ENCODE data around the gene CXXC5. TPM values are rescaled to one million over a fixed set of nuclear protein-coding genes. Genes with fewer than 3 reads are reported as not detected.

Gene CXXC5
- total and polyA plus RNA-seq, 9 of the 15 experiments (the other 6 are each of a cell fraction or from before 2014, with no cell fraction given): 1.9 to 123 (median 45.8) TPM

DNA sequence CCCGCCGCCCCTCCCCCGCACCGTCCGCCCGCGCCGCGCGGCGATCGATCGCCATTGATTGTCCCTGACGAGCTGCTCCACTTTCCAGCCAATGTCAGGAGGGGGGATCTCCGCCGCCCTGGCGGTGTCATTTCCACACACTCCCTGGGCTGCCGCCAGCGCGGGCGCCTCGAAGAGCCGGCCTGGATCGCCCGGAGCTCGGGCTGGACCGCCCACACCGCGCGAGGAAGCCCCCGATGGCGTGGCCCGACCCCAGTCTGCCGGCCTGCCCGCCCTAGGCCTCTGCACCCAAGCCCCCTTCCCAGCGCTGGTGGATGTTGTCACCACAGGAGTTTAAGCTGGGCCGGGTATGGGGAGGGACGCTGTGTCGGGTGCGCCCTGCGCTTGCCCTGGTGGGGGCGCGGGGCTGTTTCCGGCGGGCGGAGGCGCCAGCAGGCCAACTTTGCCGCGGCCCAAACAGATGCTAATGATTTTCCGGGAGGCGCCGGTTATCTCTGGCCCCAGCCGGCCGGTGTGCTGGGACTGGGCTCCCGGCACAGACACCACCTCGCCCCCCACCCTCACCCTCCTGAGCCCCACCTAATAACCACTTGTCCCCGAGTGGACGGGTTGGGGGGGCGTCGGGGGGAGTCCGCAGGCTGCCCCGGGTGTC is 10.6 kb upstream of the CXXC5 start (continued):
- TF ChIP-seq NCOA6 (IDR thresholded peaks at IDR 0.05) (peak; percentile 69; the same call in 1 of the 2 replicates), KLF1 (tag; IDR thresholded peaks at IDR 0.05) (peak; percentile 83), ETV5 (CRISPR knock-in tag; IDR thresholded peaks at IDR 0.05; ENCODE audit: low read depth) (peak; percentile 96), MXD1 (CRISPR knock-in tag; IDR thresholded peaks at IDR 0.05; ENCODE audit: borderline replicate concordance, poor library complexity, severe bottlenecking) (no peak), SMAD1 (IDR thresholded peaks at IDR 0.05; ENCODE audit: low read depth, low read length, partially characterized antibody) (peak; percentile 64), CEBPG (CRISPR knock-in tag; IDR thresholded peaks at IDR 0.05) (no peak), CEBPG (tag; conservative IDR thresholded peaks at IDR 0.05 in 1 of 2, IDR thresholded peaks at IDR 0.05 in 1 of 2) (peak in 1 of 2 experiments; percentile 36; a peak in 1 of 4 replicates), RB1 (IDR thresholded peaks at IDR 0.05; ENCODE audit: low read depth) (peak; percentile 95), POLR2G (IDR thresholded peaks at IDR 0.05; ENCODE audit: low read depth, low read length) (peak; percentile 87), POLR2B (IDR thresholded peaks at IDR 0.05; ENCODE audit: low read depth, partially characterized antibody) (peak; percentile 33), CBX2 (IDR thresholded peaks at IDR 0.05; ENCODE audit: insufficient read depth, low read length, poor library complexity, severe bottlenecking) (no peak), POLR2A (conservative IDR thresholded peaks at IDR 0.05) (peak; percentile 60; the same call in 1 of the 2 replicates), HLTF (IDR thresholded peaks at IDR 0.05) (peak; percentile 66; the same call in 1 of the 2 replicates), L3MBTL2 (IDR thresholded peaks at IDR 0.05) (peak; percentile 83), FOXM1 (IDR thresholded peaks at IDR 0.05; ENCODE audit: low read depth) (peak; percentile 92), FOXM1 (CRISPR knock-in tag; IDR thresholded peaks at IDR 0.05; ENCODE audit: low read depth) (no peak), RBBP5 (IDR thresholded peaks at IDR 0.05; ENCODE audit: borderline replicate concordance, insufficient read depth, low read length, poor library complexity, severe bottlenecking) (peak; percentile 59), DIDO1 (tag; IDR thresholded peaks at IDR 0.05; ENCODE audit: low read depth) (no peak; the same call in 1 of the 2 replicates), ZNF644 (tag; IDR thresholded peaks at IDR 0.05; ENCODE audit: low read depth) (peak; percentile 35; the same call in 1 of the 2 replicates), ZNF280A (IDR thresholded peaks at IDR 0.05; ENCODE audit: low read depth, partially characterized antibody) (no peak), TAL1 (IDR thresholded peaks at IDR 0.05) (peak; percentile 78), ZBTB9 (CRISPR knock-in tag; IDR thresholded peaks at IDR 0.05) (peak; percentile 14; the same call in 1 of the 2 replicates), RCOR1 (IDR thresholded peaks at IDR 0.05; ENCODE audit: borderline replicate concordance in 1 of 2, low read depth in 2 of 2, low read length in 2 of 2) (peak; percentile 6 to 28; a peak in 1 of 4 replicates)
- TF ChIP-seq, protein P1, sequence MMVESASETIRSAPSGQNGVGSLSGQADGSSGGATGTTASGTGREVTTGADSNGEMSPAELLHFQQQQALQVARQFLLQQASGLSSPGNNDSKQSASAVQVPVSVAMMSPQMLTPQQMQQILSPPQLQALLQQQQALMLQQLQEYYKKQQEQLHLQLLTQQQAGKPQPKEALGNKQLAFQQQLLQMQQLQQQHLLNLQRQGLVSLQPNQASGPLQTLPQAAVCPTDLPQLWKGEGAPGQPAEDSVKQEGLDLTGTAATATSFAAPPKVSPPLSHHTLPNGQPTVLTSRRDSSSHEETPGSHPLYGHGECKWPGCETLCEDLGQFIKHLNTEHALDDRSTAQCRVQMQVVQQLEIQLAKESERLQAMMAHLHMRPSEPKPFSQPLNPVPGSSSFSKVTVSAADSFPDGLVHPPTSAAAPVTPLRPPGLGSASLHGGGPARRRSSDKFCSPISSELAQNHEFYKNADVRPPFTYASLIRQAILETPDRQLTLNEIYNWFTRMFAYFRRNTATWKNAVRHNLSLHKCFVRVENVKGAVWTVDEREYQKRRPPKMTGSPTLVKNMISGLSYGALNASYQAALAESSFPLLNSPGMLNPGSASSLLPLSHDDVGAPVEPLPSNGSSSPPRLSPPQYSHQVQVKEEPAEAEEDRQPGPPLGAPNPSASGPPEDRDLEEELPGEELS (CRISPR knock-in tag; IDR thresholded peaks at IDR 0.05; ENCODE audit: borderline replicate concordance): peak; percentile 60

All from K562 (cell line).